Naive thymus-derived CD4-positive, alpha-beta T cell (primary cell): ENCODE results near the gene CACNA1A. TPM values are rescaled to one million over a fixed set of nuclear protein-coding genes. Genes with fewer than 3 reads are reported as not detected.

Experiments used
- ATAC-seq: fragments of 150-1000 bp; cut with Tn5 transposase; 2 replicates; pipeline ENCODE4 v1.10.0; 2021; ENCODE audit warnings: mild to moderate bottlenecking, moderate library complexity
- CTCF ChIA-PET: fragments of 350-600 bp; sonication (Branson Sonifier 250); formaldehyde crosslinking; loops from one replicate; lab custom pipeline; 2021; ENCODE audit warnings: antibody characterized with exemption; lab: Charles Lee
- POLR2A ChIA-PET: fragments of 350-600 bp; sonication (Branson Sonifier 250); formaldehyde crosslinking; loops from one replicate; lab custom pipeline; 2021; ENCODE audit warnings: antibody characterized with exemption, inconsistent platforms; lab: Charles Lee
- DNase-seq, 9 donors: peaks; one replicate each; pipeline versions ENCODE4 v3.0.0 to v3.0.0-alpha.2; 2020 to 2022; ENCODE audit warnings: mixed read lengths in 1 of 9
- H3K27ac ChIP-seq: one replicate; pipeline ENCODE4 v1.7.0; 2013; ENCODE audit warnings: mild to moderate bottlenecking, low read depth, low read length, moderate library complexity
- H3K27me3 ChIP-seq, 2 donors: one replicate each; pipeline ENCODE4 v1.7.0; 2013; ENCODE audit warnings: low read length in 2 of 2, mild to moderate bottlenecking in 2 of 2, moderate library complexity in 2 of 2; ENCODE audit not compliant: control insufficient read depth in 2 of 2, insufficient read depth in 2 of 2
- H3K36me3 ChIP-seq, 3 experiments: 1 replicate in 2 of 3; 2 replicates in 1 of 3; pipeline ENCODE4 v1.7.0; 2013; ENCODE audit warnings: low read length in 3 of 3, mild to moderate bottlenecking in 3 of 3, moderate library complexity in 1 of 3; ENCODE audit not compliant: insufficient read depth in 3 of 3, control insufficient read depth in 2 of 3
- H3K4me1 ChIP-seq, 2 donors: one replicate each; pipeline ENCODE4 v1.7.0; 2013; ENCODE audit warnings: low read length in 2 of 2, mild to moderate bottlenecking in 2 of 2, moderate library complexity in 1 of 2; ENCODE audit not compliant: control insufficient read depth in 2 of 2, insufficient read depth in 2 of 2
- H3K4me3 ChIP-seq: 2 replicates; pipeline ENCODE4 v1.7.0; 2013; ENCODE audit warnings: mild to moderate bottlenecking, low read length
- H3K9me3 ChIP-seq, 3 experiments: 1 replicate in 2 of 3; 2 replicates in 1 of 3; pipeline ENCODE4 v1.7.0; 2013; ENCODE audit warnings: low read length in 3 of 3; ENCODE audit not compliant: control insufficient read depth in 2 of 3
- H3K27ac Mint-ChIP-seq, 9 donors: one replicate each; pipeline ENCODE4 v1.8.0; 2020 to 2022; ENCODE audit warnings: mixed read lengths in 9 of 9, mild to moderate bottlenecking in 8 of 9, moderate library complexity in 5 of 9, inconsistent platforms in 2 of 9
- H3K27me3 Mint-ChIP-seq, 5 donors: one replicate each; pipeline ENCODE4 v1.8.0; 2021 to 2022; ENCODE audit warnings: mixed read lengths in 5 of 5, mild to moderate bottlenecking in 1 of 5
- H3K36me3 Mint-ChIP-seq, 5 donors: one replicate each; pipeline ENCODE4 v1.8.0; 2020 to 2022; ENCODE audit warnings: mixed read lengths in 5 of 5, mild to moderate bottlenecking in 3 of 5, inconsistent platforms in 1 of 5
- H3K4me1 Mint-ChIP-seq, 7 donors: one replicate each; pipeline ENCODE4 v1.8.0; 2020 to 2022; ENCODE audit warnings: mixed read lengths in 7 of 7, mild to moderate bottlenecking in 3 of 7, inconsistent platforms in 1 of 7
- H3K4me3 Mint-ChIP-seq, 10 donors: one replicate each; pipeline ENCODE4 v1.8.0; 2020 to 2022; ENCODE audit warnings: mild to moderate bottlenecking in 10 of 10, mixed read lengths in 10 of 10, moderate library complexity in 6 of 10, inconsistent platforms in 2 of 10
- H3K9me3 Mint-ChIP-seq, 11 donors: one replicate each; pipeline ENCODE4 v1.8.0; 2020 to 2022; ENCODE audit warnings: mixed read lengths in 11 of 11, mild to moderate bottlenecking in 4 of 11, inconsistent platforms in 1 of 11, moderate library complexity in 1 of 11
- intact Hi-C, 2 donors: fragments of 100-400 bp; cut with micrococcal nuclease; formaldehyde crosslinking; loops; one replicate each; pipeline ENCODE4 v1.15.1; 2023
- polyA plus RNA-seq, 2 donors: library from polyadenylated mRNA; unstranded; fragments of 300-500 nt; fragmentation: Illumina TruSeq; gene quantifications; one replicate each; pipeline ENCODE4 v1.2.3, GENCODE V29; 2021
- total RNA-seq, 6 experiments: library from RNA in 5 of 6; stranded (reverse) in 5 of 6; gene quantifications; 1 replicate in 5 of 6; 2 replicates in 1 of 6; pipeline ENCODE4 v1.2.3 and lab custom pipeline; 2021 to 2026

The CACNA1A gene
- total and polyA plus RNA-seq, 7 experiments from 2014 or later = 0.05 to 1.1 (median 0.41) TPM

- POLR2A ChIA-PET = no interaction called here
Observed at GRCh38 chr19:13356686-13357280, 149.5 kb downstream of the CACNA1A start.

GRCh38 chr19:13356185-13356584 is 150.1 kb downstream of the CACNA1A start:
- no peak overlapping the region for H3K4me3 Mint-ChIP-seq
- H3K27ac ChIP-seq = no peak overlapping the region
- intact Hi-C loops = no loop called here

More at GRCh38 chr19:13356686-13357280, 149.5 kb downstream of the CACNA1A start:
- Mint-ChIP-seq H3K27ac (no peak overlapping the region), H3K4me3 (no peak overlapping the region), H3K4me1 (no peaks in the 10 kb centered on the region), H3K27me3 (peaks cover 0 to 68% (median 45%) of the 10 kb centered on the region in 5 donors), H3K36me3 (no peaks in the 10 kb centered on the region), H3K9me3 (peaks cover 0 to 42% (median 5%) of the 10 kb centered on the region in 11 donors)
- no peak for DNase-seq
- intact Hi-C loops = no loop called here
- Histone ChIP-seq H3K4me1 (no peaks in the 10 kb centered on the region), H3K27ac (no peak overlapping the region), H3K9me3 (peaks cover 0 to 10% (median 0%) of the 10 kb centered on the region in 3 experiments), H3K36me3 (no peaks in the 10 kb centered on the region), H3K27me3 (no peaks in the 10 kb centered on the region), H3K4me3 (no peak overlapping the region)
- CTCF ChIA-PET = no interaction called here
- no peak for ATAC-seq

GRCh38 chr19:13355356-13355755 is 150.9 kb downstream of the CACNA1A start:
- H3K4me1 Mint-ChIP-seq = no peaks in the 10 kb centered on the region
- Histone ChIP-seq H3K4me1 (no peaks in the 10 kb centered on the region), H3K27me3 (no peaks in the 10 kb centered on the region), H3K9me3 (peaks cover 0 to 14% (median 0%) of the 10 kb centered on the region in 3 experiments), H3K36me3 (no peaks in the 10 kb centered on the region), H3K27ac (no peak overlapping the region), H3K4me3 (no peak overlapping the region)
- H3K36me3 Mint-ChIP-seq = no peaks in the 10 kb centered on the region
- H3K9me3 Mint-ChIP-seq = peaks cover 0 to 33% (median 10%) of the 10 kb centered on the region in 11 donors
- intact Hi-C loops = no loop called here
- DNase-seq (no peak), ATAC-seq (no peak)
- POLR2A ChIA-PET = no interaction called here
- H3K27ac Mint-ChIP-seq = no peak overlapping the region
- CTCF ChIA-PET = no interaction called here
- H3K27me3 Mint-ChIP-seq = peaks cover 0 to 56% (median 36%) of the 10 kb centered on the region in 5 donors
- no peak overlapping the region for H3K4me3 Mint-ChIP-seq

More at GRCh38 chr19:13356185-13356584, 150.1 kb downstream of the CACNA1A start:
- H3K9me3 ChIP-seq = peaks cover 0 to 10% (median 0%) of the 10 kb centered on the region in 3 experiments
- H3K4me3 ChIP-seq = no peak overlapping the region
- Mint-ChIP-seq H3K27me3 (peaks cover 0 to 64% (median 41%) of the 10 kb centered on the region in 5 donors), H3K27ac (no peak overlapping the region), H3K4me1 (no peaks in the 10 kb centered on the region), H3K9me3 (peaks cover 0 to 36% (median 6%) of the 10 kb centered on the region in 11 donors), H3K36me3 (no peaks in the 10 kb centered on the region)
- POLR2A ChIA-PET = no interaction called here
- CTCF ChIA-PET = no interaction called here
- no peaks in the 10 kb centered on the region for H3K36me3 ChIP-seq
- ATAC-seq = no peak
- no peak for DNase-seq
- no peaks in the 10 kb centered on the region for H3K27me3 ChIP-seq
- H3K4me1 ChIP-seq = no peaks in the 10 kb centered on the region

GRCh38 chr19:13353625-13354024 is 152.7 kb downstream of the CACNA1A start:
- POLR2A ChIA-PET = no interaction called here
- Mint-ChIP-seq H3K4me3 (no peak overlapping the region), H3K4me1 (no peaks in the 10 kb centered on the region), H3K27me3 (peaks cover 0 to 46% (median 33%) of the 10 kb centered on the region in 5 donors), H3K27ac (no peak overlapping the region), H3K9me3 (peaks cover 0 to 23% (median 10%) of the 10 kb centered on the region in 11 donors), H3K36me3 (no peaks in the 10 kb centered on the region)
- Histone ChIP-seq H3K9me3 (peaks cover 0 to 11% (median 0%) of the 10 kb centered on the region in 3 experiments), H3K4me1 (no peaks in the 10 kb centered on the region), H3K27ac (no peak overlapping the region), H3K4me3 (no peak overlapping the region), H3K27me3 (no peaks in the 10 kb centered on the region), H3K36me3 (no peaks in the 10 kb centered on the region)
- CTCF ChIA-PET = no interaction called here
- intact Hi-C loops = no loop called here
- DNase-seq = no peak
- no peak for ATAC-seq

GRCh38 chr19:13350759-13351158 is 155.5 kb downstream of the CACNA1A start:
- Histone ChIP-seq H3K27ac (no peak overlapping the region), H3K4me1 (no peaks in the 10 kb centered on the region), H3K9me3 (peaks cover 0 to 11% (median 0%) of the 10 kb centered on the region in 3 experiments), H3K27me3 (no peaks in the 10 kb centered on the region), H3K36me3 (no peaks in the 10 kb centered on the region), H3K4me3 (no peak overlapping the region)
- no peak for ATAC-seq
- Mint-ChIP-seq H3K27me3 (peaks cover 0 to 42% (median 30%) of the 10 kb centered on the region in 5 donors), H3K36me3 (peaks cover 0 to 4% (median 0%) of the 10 kb centered on the region in 5 donors), H3K4me3 (no peak overlapping the region), H3K9me3 (peaks cover 0 to 24% (median 10%) of the 10 kb centered on the region in 11 donors), H3K27ac (no peak overlapping the region), H3K4me1 (no peaks in the 10 kb centered on the region)
- DNase-seq = no peak
- CTCF ChIA-PET = no interaction called here
- POLR2A ChIA-PET = no interaction called here
- intact Hi-C loops = no loop called here

- DNase-seq (no peak), ATAC-seq (no peak)
- CTCF ChIA-PET = no interaction called here
- Histone ChIP-seq H3K27me3 (no peaks in the 10 kb centered on the region), H3K36me3 (no peaks in the 10 kb centered on the region), H3K4me3 (no peak overlapping the region), H3K4me1 (no peaks in the 10 kb centered on the region), H3K9me3 (peaks cover 0 to 11% (median 0%) of the 10 kb centered on the region in 3 experiments), H3K27ac (no peak overlapping the region)
- Mint-ChIP-seq H3K9me3 (peaks cover 0 to 24% (median 12%) of the 10 kb centered on the region in 11 donors), H3K36me3 (peaks cover 0 to 4% (median 0%) of the 10 kb centered on the region in 5 donors), H3K4me1 (no peaks in the 10 kb centered on the region), H3K27me3 (peaks cover 0 to 38% (median 26%) of the 10 kb centered on the region in 5 donors), H3K4me3 (no peak overlapping the region), H3K27ac (no peak overlapping the region)
- intact Hi-C loops = no loop called here
- POLR2A ChIA-PET = no interaction called here
Observed at GRCh38 chr19:13350072-13350471, 156.2 kb downstream of the CACNA1A start.

- H3K4me3 Mint-ChIP-seq = no peak overlapping the region
- H3K4me3 ChIP-seq = no peak overlapping the region
- no peaks in the 10 kb centered on the region for H3K27me3 ChIP-seq
- no peaks in the 10 kb centered on the region for H3K4me1 ChIP-seq
- peaks cover 0 to 17% (median 12%) of the 10 kb centered on the region in 5 donors for H3K27me3 Mint-ChIP-seq
- peaks cover 0 to 4% (median 0%) of the 10 kb centered on the region in 5 donors for H3K36me3 Mint-ChIP-seq
- H3K9me3 ChIP-seq = peaks cover 0 to 11% (median 0%) of the 10 kb centered on the region in 3 experiments
- peak overlapping the region in 1 of 9 donors; percentile 3 for H3K27ac Mint-ChIP-seq
- ATAC-seq (no peak), DNase-seq (no peak)
- intact Hi-C loops = no loop called here
- ChIA-PET POLR2A (no interaction called here), CTCF (no interaction called here)
- no peaks in the 10 kb centered on the region for H3K36me3 ChIP-seq
- peaks cover 0 to 26% (median 10%) of the 10 kb centered on the region in 11 donors for H3K9me3 Mint-ChIP-seq
- H3K27ac ChIP-seq = no peak overlapping the region
- no peaks in the 10 kb centered on the region for H3K4me1 Mint-ChIP-seq
Observed at GRCh38 chr19:13347367-13347766, 158.9 kb downstream of the CACNA1A start.
